ENCODE results near the gene CNOT11.

The CNOT11 gene

DNA sequence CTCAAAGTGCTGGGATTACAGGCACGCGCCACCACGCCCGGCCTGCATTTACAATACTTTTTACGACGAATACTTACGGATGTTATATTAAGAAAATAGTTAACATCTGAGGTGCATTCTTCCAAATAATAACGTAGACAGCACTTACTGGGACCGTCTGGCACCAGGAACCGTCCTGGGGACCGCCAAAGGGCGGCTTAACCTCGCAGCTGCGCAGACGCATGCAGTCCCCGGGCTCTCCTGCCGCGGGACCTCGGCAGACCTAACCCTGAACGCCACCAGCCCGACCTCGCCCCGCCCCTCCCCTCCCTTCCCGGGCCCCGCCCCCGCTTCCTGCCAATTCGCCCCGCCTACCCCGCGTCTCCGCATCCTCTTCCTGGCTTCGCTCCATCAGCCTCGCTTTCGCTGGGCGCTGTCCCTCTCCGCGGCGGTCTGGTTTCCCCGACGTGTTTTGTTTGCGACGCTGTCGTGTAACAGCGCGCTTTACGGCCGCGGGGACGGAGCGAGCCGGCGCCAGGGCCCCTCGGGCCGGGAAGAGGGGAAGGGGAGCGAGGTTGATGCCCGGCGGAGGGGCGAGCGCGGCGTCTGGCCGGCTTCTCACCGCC, at the start of gene CNOT11:
TSS of gene CNOT11 (plus strand) at position 479 of the 605 bp plus-strand sequence. CDS start at position 558, 79 bp downstream.
- Histone ChIP-seq H3K27ac (peak within 1 kb of the TSS; percentile 86), H3K4me1 (peaks cover 5% of the 10 kb centered on the region), H3K9ac (peak within 1 kb of the TSS; percentile 85), H3K9me3 (ENCODE audit: control insufficient read depth, low read length) (no peaks in the 10 kb centered on the region), H2AFZ (peak within 1 kb of the TSS; percentile 97), H3K79me2 (peaks cover 22% of the 10 kb centered on the region), H3K36me3 (ENCODE audit: control insufficient read depth, insufficient read depth, low read length) (no peaks in the 10 kb centered on the region), H3K27me3 (ENCODE audit: control insufficient read depth, insufficient read depth, low read length) (no peaks in the 10 kb centered on the region), H3K4me2 (ENCODE audit: low read length) (peak within 1 kb of the TSS; percentile 97), H3K4me3 (ENCODE audit: low read depth, low read length) (peak within 1 kb of the TSS; percentile 88)
- TF ChIP-seq, protein P1, sequence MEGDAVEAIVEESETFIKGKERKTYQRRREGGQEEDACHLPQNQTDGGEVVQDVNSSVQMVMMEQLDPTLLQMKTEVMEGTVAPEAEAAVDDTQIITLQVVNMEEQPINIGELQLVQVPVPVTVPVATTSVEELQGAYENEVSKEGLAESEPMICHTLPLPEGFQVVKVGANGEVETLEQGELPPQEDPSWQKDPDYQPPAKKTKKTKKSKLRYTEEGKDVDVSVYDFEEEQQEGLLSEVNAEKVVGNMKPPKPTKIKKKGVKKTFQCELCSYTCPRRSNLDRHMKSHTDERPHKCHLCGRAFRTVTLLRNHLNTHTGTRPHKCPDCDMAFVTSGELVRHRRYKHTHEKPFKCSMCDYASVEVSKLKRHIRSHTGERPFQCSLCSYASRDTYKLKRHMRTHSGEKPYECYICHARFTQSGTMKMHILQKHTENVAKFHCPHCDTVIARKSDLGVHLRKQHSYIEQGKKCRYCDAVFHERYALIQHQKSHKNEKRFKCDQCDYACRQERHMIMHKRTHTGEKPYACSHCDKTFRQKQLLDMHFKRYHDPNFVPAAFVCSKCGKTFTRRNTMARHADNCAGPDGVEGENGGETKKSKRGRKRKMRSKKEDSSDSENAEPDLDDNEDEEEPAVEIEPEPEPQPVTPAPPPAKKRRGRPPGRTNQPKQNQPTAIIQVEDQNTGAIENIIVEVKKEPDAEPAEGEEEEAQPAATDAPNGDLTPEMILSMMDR (IDR thresholded peaks at IDR 0.05): no peak

DNA sequence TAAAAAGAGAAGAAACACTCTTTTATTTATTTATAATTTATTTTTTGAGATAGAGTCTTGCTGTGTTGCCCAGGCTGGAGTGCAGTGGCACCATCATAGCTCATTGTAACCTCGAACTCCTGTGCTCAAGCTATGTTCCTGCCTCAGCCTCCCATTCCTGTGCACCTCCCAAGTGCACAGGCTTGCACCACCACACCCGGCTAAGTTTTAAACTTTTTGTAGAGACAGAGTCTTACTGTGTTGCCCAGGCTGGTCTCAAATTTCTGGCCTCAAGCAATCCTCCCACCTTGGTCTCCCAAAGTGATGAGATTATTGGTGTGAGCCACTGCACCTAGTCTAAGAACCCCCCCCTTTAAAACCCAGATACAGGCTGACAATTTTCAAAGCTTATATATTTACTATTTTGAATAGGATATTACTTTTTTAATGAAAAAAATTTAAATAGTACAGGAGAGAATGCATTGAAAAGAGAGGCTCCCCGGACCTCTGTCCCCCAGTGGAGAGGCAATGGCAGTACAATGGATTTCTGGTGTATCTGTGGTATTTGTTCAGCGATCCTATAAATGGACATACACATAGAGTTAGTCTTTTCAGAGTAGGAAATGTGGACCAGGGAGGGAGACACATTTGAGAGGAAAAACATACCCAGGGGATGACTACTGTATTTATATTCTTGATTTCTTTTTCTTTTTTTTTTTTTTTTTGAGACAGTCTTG, 48.1 kb upstream of the CNOT11 start:
- no peak overlapping the region for H2AFZ ChIP-seq
- no peak overlapping the region for H3K27ac ChIP-seq
- no peaks in the 10 kb centered on the region for H3K9me3 ChIP-seq (ENCODE audit: control insufficient read depth, low read length)
- no peak overlapping the region for H3K4me3 ChIP-seq (ENCODE audit: low read depth, low read length)
- no peaks in the 10 kb centered on the region for H3K36me3 ChIP-seq (ENCODE audit: control insufficient read depth, insufficient read depth, low read length)
- H3K9ac ChIP-seq: no peak overlapping the region
- H3K4me2 ChIP-seq (ENCODE audit: low read length): no peak overlapping the region
- no peaks in the 10 kb centered on the region for H3K4me1 ChIP-seq
- TF ChIP-seq, protein P1 (IDR thresholded peaks at IDR 0.05): no peak
- H3K79me2 ChIP-seq: no peaks in the 10 kb centered on the region
- no peaks in the 10 kb centered on the region for H3K27me3 ChIP-seq (ENCODE audit: control insufficient read depth, insufficient read depth, low read length)

DNA sequence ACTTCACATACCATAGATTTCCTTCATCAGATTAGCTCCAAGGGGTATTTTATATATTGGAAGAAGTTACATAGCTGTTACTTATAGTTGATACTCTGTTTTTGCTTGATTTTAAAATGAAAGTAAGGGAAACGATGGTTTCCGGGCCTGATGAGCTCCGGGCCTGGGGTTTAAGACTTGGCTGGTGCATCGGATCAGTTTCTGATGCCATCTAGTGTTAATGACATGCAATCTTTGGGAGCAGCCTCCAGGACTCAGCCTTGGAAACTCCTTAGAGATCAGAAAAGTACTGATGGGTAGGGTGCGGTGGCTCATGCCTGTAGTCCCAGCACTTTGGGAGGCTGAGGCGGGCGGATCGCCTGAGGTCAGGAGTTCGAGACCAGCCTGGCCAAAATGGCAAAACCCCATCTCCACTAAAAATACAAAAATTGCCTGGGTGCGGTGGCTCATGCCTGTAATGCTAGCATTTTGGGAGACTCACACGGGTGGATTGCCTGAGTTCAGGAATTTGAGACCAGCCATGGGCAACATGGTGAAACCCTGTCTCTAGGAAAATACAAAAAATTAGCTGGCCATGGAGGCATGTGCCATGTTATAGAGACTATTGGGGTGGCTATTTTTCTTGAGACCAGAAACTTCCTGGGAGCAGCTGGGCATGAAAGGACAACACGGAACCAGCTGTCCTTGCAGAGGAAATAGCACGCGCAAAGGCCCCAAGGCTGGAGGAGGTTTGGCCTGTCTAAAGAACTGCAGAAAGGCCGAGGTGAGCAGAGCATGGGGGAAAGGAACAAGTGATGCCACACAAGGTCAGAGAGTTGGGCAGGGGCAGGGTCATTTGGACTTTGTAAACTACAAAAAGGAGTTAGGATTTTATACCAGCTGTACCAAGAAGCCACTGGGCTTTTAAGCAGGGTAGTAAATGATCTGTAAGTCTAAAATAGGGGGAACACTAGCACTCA, 46.9 kb upstream of the CNOT11 start:
- H3K4me2 ChIP-seq (ENCODE audit: low read length): peak overlapping the region; percentile 16
- H3K4me3 ChIP-seq (ENCODE audit: low read depth, low read length): peak overlapping the region; percentile 3
- H3K27me3 ChIP-seq (ENCODE audit: control insufficient read depth, insufficient read depth, low read length): no peaks in the 10 kb centered on the region
- H3K9me3 ChIP-seq (ENCODE audit: control insufficient read depth, low read length): no peaks in the 10 kb centered on the region
- H2AFZ ChIP-seq: peak overlapping the region; percentile 63
- H3K27ac ChIP-seq: no peak overlapping the region
- H3K36me3 ChIP-seq (ENCODE audit: control insufficient read depth, insufficient read depth, low read length): no peaks in the 10 kb centered on the region
- H3K4me1 ChIP-seq: no peaks in the 10 kb centered on the region
- H3K79me2 ChIP-seq: no peaks in the 10 kb centered on the region
- no peak overlapping the region for H3K9ac ChIP-seq
- TF ChIP-seq, protein P1 (IDR thresholded peaks at IDR 0.05): peak; percentile 75

DNA sequence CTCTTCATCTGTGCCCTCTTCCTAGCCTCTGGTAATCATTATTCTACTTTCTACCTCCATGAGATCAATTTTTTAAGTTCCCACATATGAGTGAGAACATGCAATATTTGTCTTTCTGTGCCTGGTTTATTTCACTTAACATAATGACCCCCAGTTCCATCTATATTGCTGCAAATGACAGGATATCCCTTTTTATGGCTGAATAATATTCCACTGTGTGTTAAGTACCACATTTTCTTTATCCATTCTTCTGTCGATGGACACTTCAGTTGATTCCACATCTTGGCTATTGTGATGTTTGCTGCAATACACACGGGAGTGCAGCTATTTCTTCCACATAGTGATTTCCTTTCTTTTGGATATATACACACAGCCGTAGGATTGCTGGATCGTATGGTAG, 43.9 kb upstream of the CNOT11 start:
- no peaks in the 10 kb centered on the region for H3K79me2 ChIP-seq
- TF ChIP-seq, protein P1 (IDR thresholded peaks at IDR 0.05): no peak
- H3K36me3 ChIP-seq (ENCODE audit: control insufficient read depth, insufficient read depth, low read length): no peaks in the 10 kb centered on the region
- no peaks in the 10 kb centered on the region for H3K27me3 ChIP-seq (ENCODE audit: control insufficient read depth, insufficient read depth, low read length)
- H2AFZ ChIP-seq: no peak overlapping the region
- no peak overlapping the region for H3K9ac ChIP-seq
- H3K4me1 ChIP-seq: no peaks in the 10 kb centered on the region
- H3K4me3 ChIP-seq (ENCODE audit: low read depth, low read length): no peak overlapping the region
- no peaks in the 10 kb centered on the region for H3K9me3 ChIP-seq (ENCODE audit: control insufficient read depth, low read length)
- H3K4me2 ChIP-seq (ENCODE audit: low read length): no peak overlapping the region
- H3K27ac ChIP-seq: no peak overlapping the region

Data from parathyroid adenoma (tissue), 2 donors.